ENCODE data around the gene ENKD1.

DNA sequence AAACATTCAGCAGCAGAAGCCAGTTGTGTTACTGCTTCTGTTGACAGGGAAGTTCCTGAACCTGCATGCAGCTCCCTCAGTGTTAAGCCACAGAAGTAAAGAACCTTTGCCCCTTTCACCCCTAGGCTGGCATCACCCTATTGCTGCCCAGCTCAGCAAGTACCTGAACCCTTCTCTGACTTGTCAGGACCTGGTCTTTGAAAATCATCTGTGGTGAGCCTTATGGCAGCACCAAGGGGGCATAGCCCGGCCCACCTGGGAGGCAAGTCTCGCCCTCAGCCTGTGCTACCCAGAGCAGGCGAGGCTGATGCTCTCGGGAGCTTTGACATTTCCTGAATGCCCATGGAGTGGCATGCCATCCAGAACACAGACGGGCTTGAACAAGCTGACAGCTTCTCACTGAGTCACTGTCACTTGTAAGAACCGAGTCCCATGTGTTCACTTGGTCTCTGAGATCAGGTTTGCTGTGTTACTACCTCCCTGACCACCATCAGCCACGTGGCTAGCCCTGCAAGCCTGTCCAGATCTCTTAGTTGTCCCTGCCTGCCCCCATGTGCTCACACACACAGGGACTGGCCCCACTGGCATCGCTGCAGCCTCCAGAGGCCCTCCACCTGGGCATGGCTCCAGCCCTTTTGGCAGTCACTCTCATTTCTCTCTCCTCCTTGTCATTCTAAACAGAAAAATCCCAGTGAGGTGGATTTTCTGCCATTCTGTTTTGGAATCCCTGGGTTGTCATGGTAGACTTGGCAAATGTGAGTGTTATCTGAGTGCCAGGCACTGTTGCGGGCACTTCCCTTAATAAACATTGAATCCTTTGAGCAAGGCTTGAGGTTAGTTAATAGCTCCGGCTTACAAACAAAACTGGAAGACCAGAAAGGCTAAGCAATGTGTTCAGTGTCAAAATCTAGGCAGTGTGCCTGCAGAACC is 24.5 kb downstream of the ENKD1 start:
- TF ChIP-seq, protein P1, sequence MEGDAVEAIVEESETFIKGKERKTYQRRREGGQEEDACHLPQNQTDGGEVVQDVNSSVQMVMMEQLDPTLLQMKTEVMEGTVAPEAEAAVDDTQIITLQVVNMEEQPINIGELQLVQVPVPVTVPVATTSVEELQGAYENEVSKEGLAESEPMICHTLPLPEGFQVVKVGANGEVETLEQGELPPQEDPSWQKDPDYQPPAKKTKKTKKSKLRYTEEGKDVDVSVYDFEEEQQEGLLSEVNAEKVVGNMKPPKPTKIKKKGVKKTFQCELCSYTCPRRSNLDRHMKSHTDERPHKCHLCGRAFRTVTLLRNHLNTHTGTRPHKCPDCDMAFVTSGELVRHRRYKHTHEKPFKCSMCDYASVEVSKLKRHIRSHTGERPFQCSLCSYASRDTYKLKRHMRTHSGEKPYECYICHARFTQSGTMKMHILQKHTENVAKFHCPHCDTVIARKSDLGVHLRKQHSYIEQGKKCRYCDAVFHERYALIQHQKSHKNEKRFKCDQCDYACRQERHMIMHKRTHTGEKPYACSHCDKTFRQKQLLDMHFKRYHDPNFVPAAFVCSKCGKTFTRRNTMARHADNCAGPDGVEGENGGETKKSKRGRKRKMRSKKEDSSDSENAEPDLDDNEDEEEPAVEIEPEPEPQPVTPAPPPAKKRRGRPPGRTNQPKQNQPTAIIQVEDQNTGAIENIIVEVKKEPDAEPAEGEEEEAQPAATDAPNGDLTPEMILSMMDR (IDR thresholded peaks at IDR 0.05): no peak
- no peak for TF ChIP-seq EZH2 (IDR thresholded peaks at IDR 0.05; ENCODE audit: borderline replicate concordance, insufficient read depth, low read depth, low read length, poor library complexity, severe bottlenecking)

Measured in B cell (primary cell).